ENCODE measurements around the gene LEFTY1.

The LEFTY1 gene

DNA sequence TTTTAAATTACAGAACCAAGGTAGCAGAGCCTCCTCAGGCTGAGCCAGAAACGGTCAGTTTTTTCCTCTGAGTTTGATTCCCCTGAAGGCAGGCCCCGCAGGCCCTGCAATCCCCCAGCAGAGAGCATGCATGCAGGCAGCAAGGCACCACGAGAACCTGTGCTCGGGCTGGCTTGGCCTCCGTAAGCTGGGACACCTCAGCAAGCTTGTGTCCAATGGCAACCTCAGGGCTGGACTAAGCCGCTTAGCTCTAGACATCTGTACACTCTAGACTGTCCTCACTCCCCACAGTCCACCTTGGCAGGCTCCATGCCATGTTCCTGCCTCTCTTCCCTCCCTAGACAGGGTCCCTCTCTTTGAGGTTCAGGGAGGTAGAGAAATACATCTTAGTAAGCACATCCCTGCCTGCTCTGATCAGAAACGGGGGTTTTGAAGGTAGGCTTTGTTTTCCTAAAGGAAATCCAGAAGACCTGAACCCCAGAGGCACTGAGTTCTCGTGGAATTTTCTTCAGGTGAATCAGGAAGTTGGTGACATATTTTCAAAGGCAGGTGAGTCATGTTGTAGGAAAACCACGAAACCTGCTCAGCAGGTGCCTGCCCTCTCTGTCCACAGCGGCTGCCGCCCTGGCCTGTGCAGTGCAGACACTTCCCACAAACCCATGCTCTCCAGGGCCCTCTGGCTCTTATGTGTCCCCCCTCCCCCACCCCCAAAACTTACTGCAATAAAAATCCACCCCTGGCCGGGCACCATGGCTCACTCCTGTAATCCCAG is 13.7 kb downstream of the LEFTY1 start:
- H3K4me2 ChIP-seq = no peak overlapping the region
- peaks cover 75% of the 10 kb centered on the region for H3K36me3 ChIP-seq
- H3K27me3 ChIP-seq = no peaks in the 10 kb centered on the region
- H3K4me3 ChIP-seq = no peak overlapping the region
- H3K9me3 ChIP-seq = no peaks in the 10 kb centered on the region
- peaks cover 37% of the 10 kb centered on the region for H3K4me1 ChIP-seq
- H3K27ac ChIP-seq = no peak overlapping the region
- no peak for TF ChIP-seq Cebpa-rat (IDR thresholded peaks at IDR 0.05)
- no peak overlapping the region for H3K9ac ChIP-seq
- peaks cover 38% of the 10 kb centered on the region for H4K20me1 ChIP-seq

DNA sequence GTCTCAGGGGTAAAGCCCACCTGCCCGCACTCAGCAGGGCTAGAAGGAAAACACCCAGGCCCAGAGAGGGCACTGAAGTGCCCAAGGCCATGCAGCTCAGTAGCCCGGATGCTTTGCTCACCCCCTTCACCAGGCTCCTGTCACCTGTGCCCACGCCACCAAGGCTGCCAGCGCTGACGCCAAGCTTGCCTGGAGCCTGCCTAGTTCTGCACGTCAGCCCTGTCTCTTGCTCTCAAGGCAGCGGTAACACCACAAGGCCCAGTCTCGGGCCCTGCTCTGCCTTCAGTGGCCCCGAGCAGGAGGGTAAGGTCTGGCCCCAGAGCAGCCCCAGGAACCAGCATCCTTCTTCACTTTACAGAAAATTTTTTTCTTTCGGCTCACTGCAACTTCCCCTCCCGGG is 14.5 kb downstream of the LEFTY1 start:
- Histone ChIP-seq H4K20me1 (peaks cover 36% of the 10 kb centered on the region; the same call in 1 of the 2 replicates), H3K4me3 (no peak overlapping the region), H3K27me3 (no peaks in the 10 kb centered on the region), H3K36me3 (peaks cover 83% of the 10 kb centered on the region), H3K4me1 (peaks cover 33% of the 10 kb centered on the region), H3K27ac (no peak overlapping the region), H3K9me3 (no peaks in the 10 kb centered on the region), H3K9ac (no peak overlapping the region), H3K4me2 (no peak overlapping the region)
- no peak for TF ChIP-seq Cebpa-rat (IDR thresholded peaks at IDR 0.05)

DNA sequence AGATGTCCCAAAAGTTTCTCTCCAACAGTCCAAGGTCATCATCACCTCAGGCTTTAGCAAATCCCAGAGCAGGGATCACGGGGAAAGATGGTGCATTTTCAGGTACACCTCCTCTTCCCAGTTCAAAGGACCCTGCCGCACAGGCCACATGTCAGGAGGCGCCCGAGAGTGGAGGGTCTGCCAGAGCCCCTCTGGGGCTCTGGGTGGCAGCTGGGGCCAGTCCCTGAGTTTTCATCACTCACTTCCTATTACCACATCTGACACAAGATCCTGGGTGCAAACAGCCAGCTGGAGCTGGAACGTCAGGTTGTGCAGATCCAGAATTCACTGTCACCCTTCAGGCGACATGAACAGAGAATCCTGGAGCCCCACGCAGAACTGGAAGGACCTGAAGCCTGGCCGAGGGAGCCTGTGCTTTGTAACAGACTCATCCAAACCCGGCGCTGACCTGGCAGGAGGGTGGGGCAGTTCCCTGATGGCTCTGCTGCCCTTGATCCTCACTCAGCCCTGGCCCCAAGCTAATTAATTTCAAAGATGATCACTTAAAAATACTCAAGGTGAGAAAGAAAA is 15.6 kb downstream of the LEFTY1 start:
- Histone ChIP-seq H3K27me3 (no peaks in the 10 kb centered on the region), H3K4me1 (peaks cover 33% of the 10 kb centered on the region), H3K4me2 (no peak overlapping the region), H4K20me1 (peaks cover 33% of the 10 kb centered on the region; the same call in 1 of the 2 replicates), H3K9ac (no peak overlapping the region), H3K27ac (no peak overlapping the region), H3K9me3 (no peaks in the 10 kb centered on the region), H3K36me3 (peaks cover 93% of the 10 kb centered on the region), H3K4me3 (no peak overlapping the region)
- no peak for TF ChIP-seq Cebpa-rat (IDR thresholded peaks at IDR 0.05)

DNA sequence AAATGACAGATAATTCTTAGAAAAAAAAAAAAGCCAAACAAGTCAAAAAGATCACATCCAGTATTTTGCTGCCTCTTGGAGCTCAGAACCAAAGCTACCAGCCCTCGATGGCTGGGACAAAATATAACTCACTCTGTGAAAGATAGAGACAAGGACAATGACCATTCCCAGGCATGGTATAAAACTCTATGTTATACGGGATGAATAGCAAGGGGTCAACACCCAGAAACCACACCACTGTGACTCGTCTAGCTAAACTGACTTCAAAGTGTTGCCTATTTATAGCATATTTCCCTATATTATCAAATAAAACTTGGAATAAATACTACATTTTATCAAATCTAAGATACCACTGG is 16.9 kb downstream of the LEFTY1 start:
- no peak for TF ChIP-seq Cebpa-rat (IDR thresholded peaks at IDR 0.05)
- no peaks in the 10 kb centered on the region for H3K27me3 ChIP-seq
- no peak overlapping the region for H3K27ac ChIP-seq
- peaks cover 20% of the 10 kb centered on the region; the same call in 1 of the 2 replicates for H4K20me1 ChIP-seq
- peaks cover 32% of the 10 kb centered on the region for H3K4me1 ChIP-seq
- H3K4me3 ChIP-seq = no peak overlapping the region
- no peak overlapping the region for H3K9ac ChIP-seq
- peaks cover 98% of the 10 kb centered on the region for H3K36me3 ChIP-seq
- no peaks in the 10 kb centered on the region for H3K9me3 ChIP-seq
- no peak overlapping the region for H3K4me2 ChIP-seq

DNA sequence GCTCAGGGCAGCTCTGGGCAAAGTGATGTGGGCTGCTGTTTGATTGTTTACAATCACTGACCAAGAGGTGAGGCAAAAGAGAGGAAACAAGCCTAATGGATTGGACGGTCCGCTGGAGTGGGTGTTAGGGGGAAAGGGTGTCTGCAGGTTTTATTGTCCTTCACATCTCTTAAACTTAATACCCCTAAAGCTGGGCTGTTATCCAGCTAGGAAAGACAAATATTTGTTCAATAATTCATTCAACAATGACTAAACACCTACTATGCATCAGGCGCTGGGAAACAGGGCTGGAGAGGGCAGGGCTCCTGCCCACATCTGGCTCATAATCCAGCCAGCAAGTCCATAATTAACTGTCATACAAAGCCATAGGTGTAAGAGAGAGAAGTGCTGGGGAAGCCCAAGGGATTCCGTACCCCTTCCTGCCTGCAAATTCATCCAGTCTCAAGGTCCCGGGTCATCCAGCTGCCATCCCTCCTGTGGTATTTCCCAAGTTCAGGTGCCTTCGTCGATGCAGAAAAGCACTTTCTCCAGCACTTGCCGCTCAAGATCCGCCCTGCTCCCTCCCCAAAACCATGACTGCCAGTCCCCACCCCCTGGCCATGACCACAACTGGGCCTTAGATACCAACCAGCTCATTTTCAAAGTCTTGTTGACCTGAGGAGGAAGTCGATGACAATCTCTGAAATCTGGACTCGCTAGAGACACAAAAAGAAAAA is 17.4 kb downstream of the LEFTY1 start:
- Histone ChIP-seq H3K9ac (no peak overlapping the region), H3K9me3 (no peaks in the 10 kb centered on the region), H3K36me3 (peaks cover 96% of the 10 kb centered on the region), H3K4me3 (no peak overlapping the region), H4K20me1 (peaks cover 19% of the 10 kb centered on the region; the same call in 1 of the 2 replicates), H3K27ac (no peak overlapping the region), H3K4me1 (peaks cover 33% of the 10 kb centered on the region), H3K4me2 (no peak overlapping the region), H3K27me3 (no peaks in the 10 kb centered on the region)
- no peak for TF ChIP-seq Cebpa-rat (IDR thresholded peaks at IDR 0.05)

DNA sequence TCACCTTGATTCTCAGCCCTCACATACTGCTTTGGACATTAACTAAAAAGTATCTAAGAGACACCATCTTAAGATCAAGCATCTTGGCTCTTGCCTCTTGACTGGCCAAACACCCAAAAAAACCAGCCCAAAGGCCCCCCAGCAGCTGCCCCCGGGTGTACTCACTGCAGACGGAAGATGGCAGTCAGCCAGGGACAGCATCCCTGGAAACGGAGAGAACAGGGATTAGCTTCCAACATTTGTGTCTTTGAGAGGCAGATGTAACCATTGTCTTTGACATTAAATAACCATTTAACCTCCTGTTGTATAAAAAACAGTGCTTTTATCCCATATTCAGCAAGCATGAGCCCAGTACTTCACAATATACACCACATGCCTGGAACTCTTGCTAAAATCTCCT is 18.0 kb downstream of the LEFTY1 start:
- Histone ChIP-seq H3K27me3 (no peaks in the 10 kb centered on the region), H3K9ac (no peak overlapping the region), H3K4me2 (no peak overlapping the region), H3K9me3 (no peaks in the 10 kb centered on the region), H3K27ac (no peak overlapping the region), H4K20me1 (peaks cover 19% of the 10 kb centered on the region; the same call in 1 of the 2 replicates), H3K4me1 (peaks cover 39% of the 10 kb centered on the region), H3K4me3 (no peak overlapping the region), H3K36me3 (peaks cover 90% of the 10 kb centered on the region)
- TF ChIP-seq Cebpa-rat (IDR thresholded peaks at IDR 0.05) = no peak

DNA sequence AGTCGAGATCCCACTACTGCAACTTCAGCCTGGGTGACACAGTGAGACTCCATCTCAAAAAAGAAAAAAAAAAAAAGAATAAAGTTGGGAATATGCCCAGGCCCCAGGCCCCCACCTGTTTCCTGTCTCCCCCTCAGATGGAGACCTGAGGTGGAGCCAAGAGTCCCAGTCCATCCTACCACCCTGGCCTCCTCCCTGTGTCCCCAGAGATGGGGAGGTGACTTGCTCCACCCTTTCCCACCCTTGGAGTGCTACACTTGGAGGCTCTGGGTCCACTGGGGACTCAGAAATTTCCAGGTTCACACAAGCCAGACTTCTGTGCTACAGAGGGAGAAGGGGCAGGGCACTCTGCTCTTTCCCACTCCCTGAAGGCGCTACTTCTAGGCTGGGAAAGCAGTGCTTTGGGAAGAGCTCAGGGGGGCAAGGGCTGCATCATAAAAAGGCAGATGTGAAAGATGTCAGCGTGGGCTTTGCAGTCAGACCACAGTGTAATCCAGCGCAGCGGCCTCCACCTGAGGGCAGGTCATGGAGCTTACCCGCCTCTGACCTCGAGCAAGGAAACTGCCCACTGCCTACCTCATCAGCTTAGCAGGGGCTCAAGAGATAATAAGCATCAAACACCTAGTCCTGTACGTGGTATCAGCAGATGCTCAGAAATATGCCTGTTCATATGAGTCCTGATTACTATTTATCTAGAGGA is 20.2 kb downstream of the LEFTY1 start:
- Histone ChIP-seq H4K20me1 (peaks cover 3% of the 10 kb centered on the region; the same call in 1 of the 2 replicates), H3K9ac (no peak overlapping the region; the same call in 1 of the 2 replicates), H3K9me3 (no peaks in the 10 kb centered on the region), H3K4me2 (peak overlapping the region; percentile 32), H3K4me3 (no peak overlapping the region), H3K27ac (no peak overlapping the region), H3K27me3 (no peaks in the 10 kb centered on the region), H3K4me1 (peaks cover 60% of the 10 kb centered on the region), H3K36me3 (peaks cover 87% of the 10 kb centered on the region)
- TF ChIP-seq Cebpa-rat (IDR thresholded peaks at IDR 0.05) = no peak

DNA sequence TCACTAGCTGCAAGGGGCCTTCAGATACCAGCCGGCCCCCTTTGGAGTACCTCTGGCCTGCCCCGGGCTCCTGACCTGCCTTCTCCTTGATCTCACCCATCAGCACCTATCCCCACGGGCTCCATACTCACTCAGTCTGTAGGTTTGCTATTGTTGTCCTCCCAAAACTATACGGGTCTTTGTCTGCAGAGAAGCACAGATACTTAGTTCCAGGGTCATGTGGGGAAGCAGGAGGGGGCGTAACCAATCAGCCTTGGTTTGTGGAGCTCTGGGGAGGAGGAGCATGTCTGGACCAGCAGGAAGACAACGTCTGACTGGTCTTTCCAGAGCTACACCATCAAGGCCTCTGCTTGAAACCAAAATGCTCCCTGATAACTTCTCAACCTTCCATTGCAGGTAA is 22.0 kb downstream of the LEFTY1 start:
- TF ChIP-seq Cebpa-rat (IDR thresholded peaks at IDR 0.05) = no peak
- Histone ChIP-seq H3K9me3 (no peaks in the 10 kb centered on the region), H3K4me3 (no peak overlapping the region), H3K27me3 (no peaks in the 10 kb centered on the region), H4K20me1 (no peaks in the 10 kb centered on the region), H3K27ac (peak overlapping the region; percentile 78), H3K4me2 (peak overlapping the region; percentile 86), H3K4me1 (peaks cover 78% of the 10 kb centered on the region), H3K9ac (no peak overlapping the region), H3K36me3 (peaks cover 90% of the 10 kb centered on the region)

DNA sequence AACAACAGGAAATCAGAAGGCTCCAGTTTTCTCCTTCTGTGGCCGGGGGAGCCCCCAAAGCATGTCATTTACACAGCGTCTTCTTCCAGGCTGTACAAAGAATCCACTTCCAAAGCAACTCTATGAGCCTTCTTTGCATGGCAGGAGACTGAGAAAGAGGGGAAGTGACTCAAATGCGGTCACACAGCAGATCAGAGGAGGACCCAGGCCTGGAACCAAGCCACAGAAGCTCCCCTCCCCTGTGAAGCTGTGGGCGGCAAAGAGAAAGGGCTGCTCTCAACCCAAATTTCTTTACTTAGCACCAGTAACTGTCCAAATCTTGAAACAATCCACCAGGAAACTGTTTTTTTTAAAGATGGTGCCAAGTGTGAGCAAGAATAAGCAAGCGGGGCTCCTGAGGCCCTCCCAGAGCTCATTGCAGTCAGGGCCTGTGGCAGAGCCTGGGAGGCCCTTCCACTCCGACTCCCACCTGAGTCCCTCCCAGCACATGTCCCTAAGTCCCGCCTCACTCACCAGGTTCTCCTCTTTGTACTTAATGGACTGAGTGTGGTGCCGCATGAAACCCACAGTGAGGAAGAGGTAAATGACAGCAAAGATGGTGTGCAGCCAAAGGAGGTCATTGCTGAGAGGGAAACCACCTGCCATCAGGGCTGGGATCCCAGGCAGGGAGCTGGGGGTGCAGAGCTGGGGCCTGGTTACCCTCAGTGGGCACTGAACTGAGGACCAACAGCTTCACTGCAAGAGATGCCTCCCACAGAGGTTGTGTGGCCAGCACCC is 22.7 kb downstream of the LEFTY1 start:
- no peaks in the 10 kb centered on the region for H3K9me3 ChIP-seq
- H3K27ac ChIP-seq = peak overlapping the region; percentile 78
- peaks cover 90% of the 10 kb centered on the region for H3K36me3 ChIP-seq
- H4K20me1 ChIP-seq = no peaks in the 10 kb centered on the region
- no peaks in the 10 kb centered on the region for H3K27me3 ChIP-seq
- peak overlapping the region; percentile 86 for H3K4me2 ChIP-seq
- TF ChIP-seq Cebpa-rat (IDR thresholded peaks at IDR 0.05) = no peak
- H3K9ac ChIP-seq = peak overlapping the region; percentile 47
- peak overlapping the region; percentile 50 for H3K4me3 ChIP-seq
- peaks cover 85% of the 10 kb centered on the region for H3K4me1 ChIP-seq

Measured in BLaER1 (cell line).